Calu3 (cell line): ENCODE data around the gene PHF8. TPM values are rescaled to one million over a fixed set of nuclear protein-coding genes. Genes with fewer than 3 reads are reported as not detected.

ENCODE experiments used
- BruUV-seq: library from RNA; stranded (reverse); fragments of 400-500 nt; replicated peaks from 2 replicates; lab custom pipeline; 2021; lab: Mats Ljungman, UMichigan
- CTCF ChIA-PET: fragments of 300-600 bp; sonication (Branson Sonifier 250); formaldehyde crosslinking; loops from one replicate; lab custom pipeline; 2022; ENCODE audit warnings: antibody characterized with exemption; lab: Charles Lee
- DNase-seq: peaks from one replicate; pipeline ENCODE4 v3.0.0; 2022
- H3K27ac Mint-ChIP-seq: one replicate; pipeline ENCODE4 v1.8.0; 2022; ENCODE audit warnings: mixed read lengths; ENCODE audit not compliant: unreplicated experiment
- H3K27me3 Mint-ChIP-seq: one replicate; pipeline ENCODE4 v1.8.0; 2022; ENCODE audit warnings: mixed read lengths; ENCODE audit not compliant: unreplicated experiment
- H3K36me3 Mint-ChIP-seq: one replicate; pipeline ENCODE4 v1.8.0; 2022; ENCODE audit warnings: mild to moderate bottlenecking, moderate library complexity, mixed read lengths; ENCODE audit not compliant: insufficient read depth, unreplicated experiment
- H3K4me1 Mint-ChIP-seq: one replicate; pipeline ENCODE4 v1.8.0; 2022; ENCODE audit warnings: mild to moderate bottlenecking, low read depth, mixed read lengths; ENCODE audit not compliant: unreplicated experiment
- H3K4me3 Mint-ChIP-seq: one replicate; pipeline ENCODE4 v1.8.0; 2022; ENCODE audit warnings: mild to moderate bottlenecking, low read depth, moderate library complexity, mixed read lengths; ENCODE audit not compliant: unreplicated experiment
- H3K9me3 Mint-ChIP-seq: one replicate; pipeline ENCODE4 v1.8.0; 2022; ENCODE audit warnings: low read depth, mixed read lengths; ENCODE audit not compliant: unreplicated experiment
- CTCF ChIP-seq: fragments of 200-600 bp; IDR thresholded peaks from one replicate; pipeline ENCODE4 v1.8.0; 2022; ENCODE audit warnings: antibody characterized with exemption; ENCODE audit not compliant: unreplicated experiment
- intact Hi-C: fragments of 100-400 bp; cut with micrococcal nuclease; formaldehyde crosslinking; loops from one replicate; pipeline ENCODE4 v1.10.0; 2022; ENCODE audit not compliant: unreplicated experiment
- total RNA-seq: library from RNA; stranded (reverse); gene quantifications from 2 replicates; pipeline ENCODE4 v1.2.3, GENCODE V29; 2022

PHF8 gene
- total RNA-seq, 1 experiment from 2014 or later = 32.3 TPM

GRCh38 chrX:54064564-54064963 is 20.3 kb upstream of the PHF8 start:
- DNase-seq = no peak
- H3K4me3 Mint-ChIP-seq = no peak overlapping the region
- H3K36me3 Mint-ChIP-seq = no peaks in the 10 kb centered on the region
- no peaks in the 10 kb centered on the region for H3K4me1 Mint-ChIP-seq
- no peaks in the 10 kb centered on the region for H3K9me3 Mint-ChIP-seq
- intact Hi-C loops = no loop called here
- TF ChIP-seq CTCF = no peak
- no peak overlapping the region for H3K27ac Mint-ChIP-seq
- no TSS peak for BruUV-seq
- no peaks in the 10 kb centered on the region for H3K27me3 Mint-ChIP-seq
- CTCF ChIA-PET = interaction anchor here (0.5 kb wide), 1 partner anchor 11 kb away, joined by 3 read pairs; no protein-coding TSS in a partner anchor

- BruUV-seq = no TSS peak
- H3K27ac Mint-ChIP-seq = no peak overlapping the region
- H3K9me3 Mint-ChIP-seq = no peaks in the 10 kb centered on the region
- H3K27me3 Mint-ChIP-seq = no peaks in the 10 kb centered on the region
- no peaks in the 10 kb centered on the region for H3K36me3 Mint-ChIP-seq
- no peak for TF ChIP-seq CTCF
- intact Hi-C loops = no loop called here
- H3K4me3 Mint-ChIP-seq = no peak overlapping the region
- no peaks in the 10 kb centered on the region for H3K4me1 Mint-ChIP-seq
- no peak for DNase-seq
- CTCF ChIA-PET = no interaction called here
These were observed 19.1 kb upstream of the PHF8 start for GRCh38 chrX:54063361-54063760.

- no TSS peak for BruUV-seq
- CTCF ChIA-PET = no interaction called here
- H3K4me3 Mint-ChIP-seq = no peak overlapping the region
- intact Hi-C loops = loop anchor here (10.0 kb wide), 1 partner anchor 395 kb away; no protein-coding TSS in a partner anchor
- H3K27me3 Mint-ChIP-seq = no peaks in the 10 kb centered on the region
- no peak for DNase-seq
- no peak for TF ChIP-seq CTCF
- peaks cover 1% of the 10 kb centered on the region for H3K36me3 Mint-ChIP-seq
- H3K4me1 Mint-ChIP-seq = peaks cover 24% of the 10 kb centered on the region
- H3K27ac Mint-ChIP-seq = no peak overlapping the region
- no peaks in the 10 kb centered on the region for H3K9me3 Mint-ChIP-seq
These were observed 5.5 kb upstream of the PHF8 start for GRCh38 chrX:54049801-54050200.

GRCh38 chrX:54048412-54048811 is 4.1 kb upstream of the PHF8 start:
- no peaks in the 10 kb centered on the region for H3K27me3 Mint-ChIP-seq
- no TSS peak for BruUV-seq
- no peak overlapping the region for H3K27ac Mint-ChIP-seq
- H3K4me3 Mint-ChIP-seq = no peak overlapping the region
- intact Hi-C loops = loop anchor here (10.0 kb wide), 1 partner anchor 394 kb away; no protein-coding TSS in a partner anchor
- peaks cover 24% of the 10 kb centered on the region for H3K4me1 Mint-ChIP-seq
- no peak for DNase-seq
- no peaks in the 10 kb centered on the region for H3K9me3 Mint-ChIP-seq
- CTCF ChIA-PET = interaction anchor here (0.6 kb wide), 1 partner anchor 30 kb away, joined by 3 read pairs; no protein-coding TSS in a partner anchor
- peaks cover 15% of the 10 kb centered on the region for H3K36me3 Mint-ChIP-seq
- TF ChIP-seq CTCF = no peak
